HG03025 (cell line): ENCODE measurements around the gene DICER1.
A peak's percentile ranks its signal among the peaks of the same experiment; 100 is the strongest.
"Not testable (repeated sequence)": the region's sequence is repeated elsewhere in the genome, so short reads cannot be mapped to it uniquely, and the experiment has no call there.

Experiments used
- ATAC-seq: cut with Tn5 transposase; IDR thresholded peaks from one replicate; pipeline ENCODE4 v1.9.1; 2021; ENCODE audit warnings: mild to moderate bottlenecking, moderate library complexity; ENCODE audit not compliant: unreplicated experiment, low FRiP score

The DICER1 gene

GRCh38 chr14:95188380-95188779 lies 31.1 kb upstream of the DICER1 start:
- no peak for ATAC-seq

GRCh38 chr14:95185767-95186392 lies 28.6 kb upstream of the DICER1 start:
- ATAC-seq: no peak

GRCh38 chr14:95185033-95185766 lies 27.9 kb upstream of the DICER1 start:
- ATAC-seq: no peak

GRCh38 chr14:95184413-95184790 lies 27.1 kb upstream of the DICER1 start:
- no peak for ATAC-seq

GRCh38 chr14:95183532-95184412 lies 26.4 kb upstream of the DICER1 start:
- no peak for ATAC-seq

- no peak for ATAC-seq
Observed at GRCh38 chr14:95183082-95183481, 25.8 kb upstream of the DICER1 start.

- no peak for ATAC-seq
Observed at GRCh38 chr14:95182379-95182778, 25.1 kb upstream of the DICER1 start.

- no peak for ATAC-seq
Observed at GRCh38 chr14:95180966-95181741, 23.8 kb upstream of the DICER1 start.

GRCh38 chr14:95175670-95176069 lies 18.3 kb upstream of the DICER1 start:
- ATAC-seq: not testable (repeated sequence)

GRCh38 chr14:95174184-95174792 lies 17.0 kb upstream of the DICER1 start:
- ATAC-seq: no peak

GRCh38 chr14:95173518-95173917 lies 16.2 kb upstream of the DICER1 start:
- no peak for ATAC-seq

GRCh38 chr14:95167177-95167576 lies 9.8 kb upstream of the DICER1 start:
- no peak for ATAC-seq

- ATAC-seq: no peak
Observed at GRCh38 chr14:95165517-95165916, 8.2 kb upstream of the DICER1 start.

GRCh38 chr14:95164506-95164905 lies 7.2 kb upstream of the DICER1 start:
- no peak for ATAC-seq

GRCh38 chr14:95163666-95164065 lies 6.3 kb upstream of the DICER1 start:
- no peak for ATAC-seq

- no peak for ATAC-seq
Observed at GRCh38 chr14:95163132-95163531, 5.8 kb upstream of the DICER1 start.

GRCh38 chr14:95162641-95163040 lies 5.3 kb upstream of the DICER1 start:
- ATAC-seq: no peak

GRCh38 chr14:95157048-95157326 lies 342 bp downstream of the DICER1 start:
- ATAC-seq: peak; percentile 25

GRCh38 chr14:95156161-95157047 lies 925 bp downstream of the DICER1 start:
- peak; percentile 37 for ATAC-seq
